ENCODE data around the gene FBXL13.

FBXL13 gene

GRCh38 chr7:103120362-103120761, 45.8 kb upstream of the FBXL13 start:
- H3K9me3 ChIP-seq (ENCODE audit: low read length), result no peaks in the 10 kb centered on the region
- H3K27ac ChIP-seq (ENCODE audit: low read depth, low read length, poor library complexity, severe bottlenecking), result no peak overlapping the region
- no peak overlapping the region for H3K9ac ChIP-seq (ENCODE audit: low read length)
- H3K4me3 ChIP-seq (ENCODE audit: low read depth, low read length, poor library complexity, severe bottlenecking), result no peak overlapping the region
- H4K20me1 ChIP-seq (ENCODE audit: insufficient read depth, low read length), result no peaks in the 10 kb centered on the region
- peaks cover 92% of the 10 kb centered on the region for H3K36me3 ChIP-seq (ENCODE audit: insufficient read depth, low read length)
- H3K4me2 ChIP-seq (ENCODE audit: low read length), result no peak overlapping the region
- no peak overlapping the region for H2AFZ ChIP-seq (ENCODE audit: low read length)
- H3K79me2 ChIP-seq (ENCODE audit: insufficient read depth, low read length), result peaks cover 6% of the 10 kb centered on the region; the same call in 1 of the 2 replicates
- TF ChIP-seq CTCF (IDR thresholded peaks at IDR 0.05; ENCODE audit: low read length), result no peak
- TF ChIP-seq EZH2 (IDR thresholded peaks at IDR 0.05; ENCODE audit: borderline replicate concordance, low read length), result no peak
- no peaks in the 10 kb centered on the region for H3F3A ChIP-seq (ENCODE audit: insufficient read depth, low read length)
- H3K4me1 ChIP-seq (ENCODE audit: insufficient read depth, low read length, severe bottlenecking), result no peaks in the 10 kb centered on the region
- H3K9me2 ChIP-seq (ENCODE audit: low read depth, low read length), result no peaks in the 10 kb centered on the region
- H3K27me3 ChIP-seq (ENCODE audit: insufficient read depth, low read length), result no peaks in the 10 kb centered on the region

- Histone ChIP-seq H4K20me1 (ENCODE audit: insufficient read depth, low read length) (no peaks in the 10 kb centered on the region), H3K4me1 (ENCODE audit: insufficient read depth, low read length, severe bottlenecking) (no peaks in the 10 kb centered on the region), H3K9me3 (ENCODE audit: low read length) (no peaks in the 10 kb centered on the region), H3K9ac (ENCODE audit: low read length) (no peak overlapping the region), H3K9me2 (ENCODE audit: low read depth, low read length) (no peaks in the 10 kb centered on the region), H3K36me3 (ENCODE audit: insufficient read depth, low read length) (peaks cover 92% of the 10 kb centered on the region), H3F3A (ENCODE audit: insufficient read depth, low read length) (no peaks in the 10 kb centered on the region), H3K4me2 (ENCODE audit: low read length) (no peak overlapping the region), H3K27me3 (ENCODE audit: insufficient read depth, low read length) (no peaks in the 10 kb centered on the region), H2AFZ (ENCODE audit: low read length) (no peak overlapping the region), H3K4me3 (ENCODE audit: low read depth, low read length, poor library complexity, severe bottlenecking) (no peak overlapping the region), H3K27ac (ENCODE audit: low read depth, low read length, poor library complexity, severe bottlenecking) (no peak overlapping the region), H3K79me2 (ENCODE audit: insufficient read depth, low read length) (peaks cover 2% of the 10 kb centered on the region; the same call in 1 of the 2 replicates)
- TF ChIP-seq CTCF (IDR thresholded peaks at IDR 0.05; ENCODE audit: low read length) (no peak), EZH2 (IDR thresholded peaks at IDR 0.05; ENCODE audit: borderline replicate concordance, low read length) (no peak)
These were observed 45.2 kb upstream of the FBXL13 start for GRCh38 chr7:103119791-103120291.

- Histone ChIP-seq H3K27ac (ENCODE audit: low read depth, low read length, poor library complexity, severe bottlenecking) (no peak overlapping the region), H3K79me2 (ENCODE audit: insufficient read depth, low read length) (no peaks in the 10 kb centered on the region; the same call in 1 of the 2 replicates), H3K9me3 (ENCODE audit: low read length) (peaks cover 4% of the 10 kb centered on the region; the same call in 1 of the 2 replicates), H4K20me1 (ENCODE audit: insufficient read depth, low read length) (no peaks in the 10 kb centered on the region), H3K9me2 (ENCODE audit: low read depth, low read length) (no peaks in the 10 kb centered on the region), H3K9ac (ENCODE audit: low read length) (no peak overlapping the region), H3K4me1 (ENCODE audit: insufficient read depth, low read length, severe bottlenecking) (no peaks in the 10 kb centered on the region), H2AFZ (ENCODE audit: low read length) (no peak overlapping the region), H3K36me3 (ENCODE audit: insufficient read depth, low read length) (peaks cover 94% of the 10 kb centered on the region), H3F3A (ENCODE audit: insufficient read depth, low read length) (no peaks in the 10 kb centered on the region), H3K4me2 (ENCODE audit: low read length) (no peak overlapping the region), H3K4me3 (ENCODE audit: low read depth, low read length, poor library complexity, severe bottlenecking) (no peak overlapping the region), H3K27me3 (ENCODE audit: insufficient read depth, low read length) (no peaks in the 10 kb centered on the region)
- TF ChIP-seq EZH2 (IDR thresholded peaks at IDR 0.05; ENCODE audit: borderline replicate concordance, low read length) (no peak), CTCF (IDR thresholded peaks at IDR 0.05; ENCODE audit: low read length) (no peak)
These were observed 42.9 kb upstream of the FBXL13 start for GRCh38 chr7:103117465-103117864.
